NCI-H82 treated with DMSO at 0.1 percent for 48 hours (cell line): ENCODE data around the gene ZYG11B.
"Not testable (repeated sequence)": the region's sequence is repeated elsewhere in the genome, so short reads cannot be mapped to it uniquely, and the experiment has no call there.

Experiments
- DNase-seq: peaks from one replicate; lab custom pipeline; 2025; ENCODE audit not compliant: unreplicated experiment; lab: John Stamatoyannopoulos, UW

ZYG11B gene

DNA sequence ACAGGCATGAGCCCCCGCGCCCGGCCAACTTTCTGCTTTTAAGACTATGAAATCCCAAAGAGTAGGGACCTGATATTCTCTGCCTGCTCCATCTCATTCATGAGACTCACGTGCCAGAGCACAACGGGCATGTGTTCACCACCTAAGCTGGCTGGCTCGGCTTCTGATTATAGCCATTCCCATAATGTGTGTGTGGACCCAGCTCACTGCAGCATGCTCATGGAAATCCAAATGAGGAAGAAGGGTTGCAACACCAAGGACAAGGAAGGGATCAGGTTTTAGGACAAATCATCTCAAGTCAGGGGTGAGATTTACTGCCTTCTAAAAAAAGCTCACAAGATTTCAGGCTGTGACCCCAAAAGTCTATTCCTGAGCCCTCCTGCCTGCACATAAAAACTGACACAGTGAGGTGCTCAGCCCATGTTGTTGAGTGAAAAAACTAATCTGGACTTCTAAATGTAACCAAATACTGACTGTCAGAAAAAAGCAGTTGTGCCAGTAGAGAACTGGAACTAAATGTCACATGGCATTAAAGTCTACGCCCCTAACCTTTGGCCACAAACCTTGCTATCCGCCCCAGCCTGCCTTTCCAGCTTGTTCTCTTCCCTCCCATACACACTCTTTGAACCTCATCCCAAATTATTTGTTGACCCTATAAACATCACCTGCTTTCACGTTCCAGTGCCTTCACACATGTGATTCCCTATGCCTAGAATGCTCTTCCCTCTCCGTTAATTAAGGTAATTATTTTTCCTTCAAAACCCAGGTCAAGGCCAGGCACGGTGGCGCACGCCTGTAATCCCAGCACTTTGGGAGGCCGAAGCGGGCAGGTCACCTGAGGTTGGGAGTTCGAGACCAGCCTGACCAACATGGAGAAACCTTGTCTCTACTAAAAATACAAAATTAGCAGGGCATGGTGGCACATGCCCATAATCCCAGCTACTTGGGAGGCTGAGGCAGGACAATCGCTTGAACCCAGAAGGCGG is 19.0 kb upstream of the ZYG11B start:
- DNase-seq: no peak

DNA sequence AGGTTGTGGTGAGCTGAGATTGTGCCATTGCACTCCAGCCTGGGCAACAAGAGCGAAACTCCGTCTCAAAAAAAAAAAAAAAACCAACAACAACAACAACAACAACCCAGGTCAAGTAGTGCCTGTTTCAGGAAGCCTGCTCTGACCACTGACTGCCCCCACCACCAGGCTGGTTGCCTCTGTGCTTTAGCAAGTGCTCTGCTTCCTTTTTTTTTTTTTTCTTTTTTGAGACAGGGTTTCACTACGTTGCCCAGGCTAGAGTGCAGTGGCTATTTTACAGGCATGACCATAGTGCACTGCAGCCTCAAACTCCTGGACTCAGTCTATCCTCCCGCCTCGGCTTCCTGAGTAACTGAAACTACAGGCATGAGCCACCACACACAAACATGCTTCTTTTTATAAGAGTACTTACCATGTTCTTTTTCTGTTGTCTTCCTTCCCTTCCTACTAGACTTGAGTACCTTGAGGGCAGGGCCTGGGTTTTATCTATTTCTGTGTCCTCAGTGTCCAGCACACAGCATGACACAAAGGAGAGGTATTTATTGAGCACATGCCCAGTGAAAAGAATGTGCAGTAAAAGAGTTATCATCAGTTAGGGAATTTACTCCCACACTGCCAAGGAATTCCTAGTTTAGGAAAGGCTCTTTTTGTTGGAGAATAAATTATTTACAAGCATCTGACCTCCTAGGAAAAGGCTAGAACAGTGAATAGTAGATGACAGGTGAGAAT is 18.2 kb upstream of the ZYG11B start:
- DNase-seq: no peak

DNA sequence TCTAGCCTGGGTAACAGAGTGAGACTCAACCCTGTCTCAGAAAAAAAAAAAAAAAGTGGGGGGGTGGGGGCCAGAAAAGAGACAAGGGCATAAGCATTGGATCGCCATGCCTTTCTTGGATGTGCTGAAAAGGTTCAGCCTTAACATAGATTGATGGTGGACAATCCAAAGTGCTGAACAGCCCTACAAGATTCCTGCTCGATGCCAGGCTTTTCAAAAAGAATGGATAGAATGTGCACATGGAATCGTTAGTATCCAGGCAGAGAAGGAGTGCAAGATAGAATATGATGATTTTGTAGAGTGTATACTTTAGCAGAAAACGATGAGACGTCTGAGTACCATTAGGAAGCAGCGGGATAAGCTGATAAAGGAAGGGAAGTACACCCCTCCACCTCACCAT is 17.2 kb upstream of the ZYG11B start:
- DNase-seq: no peak

DNA sequence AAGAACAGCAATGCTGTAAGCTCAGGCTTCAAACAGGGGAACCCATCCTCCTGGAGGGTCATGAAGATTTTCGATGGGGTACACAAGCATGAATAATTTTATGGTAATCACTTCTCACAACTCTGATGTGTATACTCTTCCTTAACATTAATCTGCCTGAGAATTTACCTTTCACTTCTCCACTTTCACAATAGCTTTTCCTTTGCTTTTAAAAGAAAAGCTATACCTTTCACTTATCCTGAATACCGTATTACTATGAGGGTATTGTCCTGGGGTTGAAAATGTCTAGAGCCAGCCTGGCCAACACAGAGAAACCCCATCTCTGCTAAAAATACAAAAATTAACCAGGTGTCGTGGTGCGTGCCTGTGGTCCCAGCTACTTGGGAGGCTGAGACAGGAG is 12.7 kb upstream of the ZYG11B start:
- DNase-seq: no peak

DNA sequence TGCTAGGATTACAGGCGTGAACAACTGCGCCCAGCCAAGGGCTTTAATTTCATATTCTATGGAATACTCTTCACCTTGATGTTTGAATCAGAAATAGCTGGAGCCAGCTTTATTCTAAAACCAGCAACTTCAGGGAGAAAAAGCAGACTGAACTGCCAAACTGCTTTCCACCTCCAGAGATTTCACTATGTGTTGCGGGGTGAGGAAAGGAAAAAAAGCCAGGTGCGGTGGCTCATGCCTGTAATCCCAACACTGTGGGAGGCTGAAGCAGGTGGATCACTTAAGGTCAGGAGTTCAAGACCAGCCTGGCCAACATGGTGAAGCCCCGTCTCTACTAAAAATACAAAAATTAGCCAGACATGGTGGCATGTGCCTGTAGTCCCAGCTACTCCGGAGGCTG is 11.0 kb upstream of the ZYG11B start:
- not testable (repeated sequence) for DNase-seq

DNA sequence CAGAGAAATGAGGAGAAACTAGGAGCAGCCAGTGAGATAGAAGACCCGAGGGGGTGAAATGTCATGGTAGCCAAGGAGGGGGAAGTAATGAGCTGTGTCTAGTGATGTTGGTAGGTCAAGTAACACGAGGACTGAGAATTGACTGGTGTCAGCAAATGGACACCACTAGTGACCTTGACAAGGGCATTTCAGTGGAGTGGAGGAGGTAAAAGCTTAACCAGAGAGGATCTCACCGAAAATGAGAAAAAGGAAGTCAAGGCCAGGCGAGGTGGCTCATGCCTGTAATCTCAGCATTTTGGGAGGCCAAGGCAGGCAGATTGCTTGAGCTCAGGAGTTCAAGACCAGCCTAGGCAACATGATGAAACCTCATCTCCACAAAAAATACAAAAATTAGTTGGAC is 3.0 kb upstream of the ZYG11B start:
- no peak for DNase-seq

DNA sequence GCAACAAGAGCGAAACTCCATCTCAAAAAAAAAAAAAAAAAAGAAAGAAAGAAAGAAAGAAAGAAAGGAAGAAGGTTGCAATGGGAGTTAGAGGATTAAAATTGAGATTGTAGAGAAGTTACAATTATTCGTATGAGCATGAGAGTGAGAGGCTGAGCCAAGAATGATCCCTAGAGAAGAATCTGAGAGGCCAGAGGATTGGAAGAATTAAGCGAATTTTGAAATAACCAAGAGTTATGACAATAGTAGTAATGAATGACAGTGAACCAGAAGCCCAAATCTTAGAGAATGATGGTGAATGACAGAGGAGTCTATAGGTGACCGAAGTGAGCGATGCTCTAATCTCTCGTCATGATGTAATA is 369 bp upstream of the ZYG11B start:
- no peak for DNase-seq

DNA sequence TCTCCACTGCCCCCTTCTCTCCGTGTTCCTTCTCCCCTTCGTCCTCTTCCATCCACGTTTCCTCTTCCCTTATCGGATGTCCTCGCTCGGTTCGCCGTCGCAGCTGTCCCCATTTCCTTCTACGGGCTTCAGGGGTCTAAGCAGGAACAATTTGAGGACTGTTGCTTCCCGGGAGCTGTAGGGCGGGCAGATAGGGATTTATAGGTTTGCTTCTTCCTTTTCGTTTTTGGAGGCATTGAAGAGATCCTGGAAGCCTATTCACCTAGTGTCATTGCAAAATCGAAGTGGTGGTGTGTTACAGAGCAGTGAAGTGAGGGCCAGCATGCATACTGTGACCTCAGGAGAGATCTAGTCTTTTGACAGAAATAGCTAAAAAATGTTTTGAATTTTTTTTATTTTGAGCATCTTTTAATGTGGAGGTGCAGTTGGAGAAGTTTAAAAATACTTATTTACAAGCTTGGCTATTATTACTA is 897 bp downstream of the ZYG11B start:
- no peak for DNase-seq

DNA sequence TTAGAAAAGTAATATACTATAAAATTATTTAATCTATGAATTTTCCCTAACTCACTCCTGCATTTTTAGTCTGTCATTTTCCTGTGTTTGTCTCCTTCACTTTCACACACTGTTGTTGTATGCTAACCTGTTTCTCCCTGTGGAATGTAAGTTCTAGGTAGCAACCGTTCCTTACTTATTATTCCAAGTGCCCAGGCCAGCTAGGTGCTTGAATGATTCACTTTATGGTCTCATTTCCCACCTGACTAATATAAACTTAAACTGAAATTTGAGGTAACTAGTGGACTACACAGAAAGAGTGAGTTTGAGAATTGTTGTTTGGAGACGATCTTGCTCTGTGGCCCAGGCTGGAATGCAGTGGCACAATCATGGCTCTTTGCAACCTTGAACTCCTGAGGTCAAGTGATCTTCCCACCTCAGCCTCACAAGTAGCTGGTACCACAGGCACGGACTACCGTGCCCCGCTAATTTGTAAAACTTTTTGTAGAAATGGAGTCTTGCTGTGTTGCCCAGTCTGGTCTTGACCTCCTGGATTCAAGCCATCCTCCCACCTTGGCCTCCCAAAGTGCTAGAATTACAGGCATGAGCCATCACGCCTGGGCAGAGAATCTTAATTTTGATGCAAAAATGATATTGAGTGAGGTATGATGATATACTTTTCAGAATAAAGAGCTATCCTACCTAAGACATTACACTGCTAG is 1.9 kb downstream of the ZYG11B start:
- no peak for DNase-seq

DNA sequence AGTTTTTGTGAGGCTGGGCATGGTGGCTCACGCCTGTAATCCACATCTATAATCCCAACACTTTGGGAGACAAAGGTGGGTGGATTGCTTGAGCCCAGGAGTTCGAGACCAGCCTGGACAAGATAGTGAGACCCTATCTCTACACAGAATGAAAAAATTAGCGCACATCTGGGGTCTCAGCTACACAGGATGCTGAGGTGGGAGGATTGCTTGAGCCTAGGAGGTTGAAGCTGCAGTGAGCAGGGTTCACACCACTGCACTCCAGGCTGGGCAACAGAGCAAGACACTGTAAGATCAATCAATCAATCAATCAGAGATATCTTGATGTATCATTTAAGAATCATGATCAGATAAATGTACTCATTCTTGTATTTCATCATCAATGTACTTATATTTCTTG is 7.1 kb downstream of the ZYG11B start:
- DNase-seq: no peak

DNA sequence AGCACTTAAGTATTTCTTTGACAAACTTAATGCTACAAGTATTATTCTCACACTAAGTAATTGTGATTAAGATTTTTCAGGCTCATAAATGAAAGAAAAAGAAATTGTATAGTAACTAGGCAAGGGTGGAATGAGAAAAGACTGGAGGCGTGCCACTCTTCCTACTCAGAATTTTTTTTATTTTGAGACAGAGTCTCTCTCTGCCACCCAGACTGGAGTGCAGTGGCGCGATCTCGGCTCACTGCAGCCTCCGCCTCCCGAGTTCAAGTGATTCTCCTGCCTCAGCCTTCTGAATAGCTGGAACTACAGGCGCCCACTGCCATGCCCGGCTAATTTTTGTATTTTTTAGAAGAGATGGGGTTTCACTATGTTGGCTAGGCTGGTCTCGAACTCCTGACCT is 9.1 kb downstream of the ZYG11B start:
- not testable (repeated sequence) for DNase-seq

DNA sequence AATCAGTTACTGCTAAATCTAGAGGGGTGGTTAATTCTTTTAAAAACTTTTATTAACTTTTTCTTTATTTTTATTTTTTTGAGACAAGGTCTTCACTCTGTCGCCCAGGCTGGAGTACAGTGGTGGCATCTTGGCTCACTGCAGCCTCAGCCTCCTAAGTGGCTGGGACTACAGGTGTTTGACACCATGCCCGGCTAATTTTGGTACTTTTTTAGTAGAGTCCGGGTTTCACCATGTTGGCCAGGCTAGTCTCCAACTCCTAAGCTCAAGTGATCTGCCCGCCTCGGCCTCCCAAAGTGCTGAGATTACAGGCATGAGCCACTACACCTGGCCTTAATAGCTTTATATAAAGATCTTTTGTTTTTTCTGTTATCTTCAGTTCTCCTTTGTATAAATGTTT is 11.9 kb downstream of the ZYG11B start:
- DNase-seq: no peak

DNA sequence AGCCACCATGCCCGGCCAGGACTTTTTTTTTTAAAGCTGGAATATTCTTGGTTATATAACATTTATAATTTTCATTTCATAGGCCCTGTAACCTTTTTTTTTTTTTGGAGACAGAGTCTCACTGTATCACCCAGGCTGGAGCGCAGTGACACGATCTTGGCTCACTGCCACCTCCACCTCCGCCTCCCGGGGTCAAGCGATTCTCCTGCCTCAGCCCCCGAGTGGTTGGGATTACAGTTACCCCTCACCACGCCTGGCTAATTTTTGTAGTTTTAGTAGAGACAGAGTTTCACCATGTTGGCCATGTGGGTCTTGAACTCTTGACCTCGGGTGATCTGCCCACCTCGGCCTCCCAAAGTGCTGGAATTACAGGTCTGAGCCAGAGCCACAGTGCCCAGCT is 12.6 kb downstream of the ZYG11B start:
- no peak for DNase-seq

DNA sequence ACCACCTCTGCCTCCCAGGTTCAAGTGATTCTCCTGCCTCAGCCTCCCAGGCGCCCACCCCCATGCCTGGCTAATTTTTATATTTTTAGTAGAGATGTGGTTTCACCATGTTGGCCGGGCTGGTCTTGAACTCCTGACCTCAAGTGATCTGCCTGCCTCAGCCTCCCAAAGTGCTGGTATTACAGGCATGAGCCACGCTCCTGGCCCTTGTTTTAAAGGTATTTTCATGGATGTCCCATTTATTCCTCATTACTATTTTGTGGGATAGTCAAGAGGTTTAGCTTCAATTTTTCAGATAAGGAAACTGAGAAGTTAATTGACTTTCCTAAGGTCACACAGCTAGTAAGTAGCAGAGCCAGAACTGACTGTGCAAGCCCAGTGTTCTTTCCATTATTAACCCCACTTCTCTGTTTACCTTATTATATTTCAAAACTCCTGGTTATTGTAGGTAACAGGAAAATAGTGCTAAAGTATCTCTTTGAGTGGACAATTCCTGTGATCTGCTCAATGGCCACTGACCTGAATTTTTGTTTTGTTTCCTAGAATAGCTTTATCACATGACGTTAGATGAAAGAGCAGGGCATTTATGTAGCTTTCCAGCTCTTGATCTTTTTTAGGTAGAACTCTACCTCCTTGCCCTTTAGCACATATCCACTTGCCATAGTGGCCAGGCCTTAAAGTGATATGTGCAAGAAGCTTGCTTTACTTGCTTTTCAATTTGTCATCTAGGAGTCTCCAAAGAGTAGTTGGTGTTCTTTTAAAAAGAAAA is 13.6 kb downstream of the ZYG11B start:
- DNase-seq: no peak

DNA sequence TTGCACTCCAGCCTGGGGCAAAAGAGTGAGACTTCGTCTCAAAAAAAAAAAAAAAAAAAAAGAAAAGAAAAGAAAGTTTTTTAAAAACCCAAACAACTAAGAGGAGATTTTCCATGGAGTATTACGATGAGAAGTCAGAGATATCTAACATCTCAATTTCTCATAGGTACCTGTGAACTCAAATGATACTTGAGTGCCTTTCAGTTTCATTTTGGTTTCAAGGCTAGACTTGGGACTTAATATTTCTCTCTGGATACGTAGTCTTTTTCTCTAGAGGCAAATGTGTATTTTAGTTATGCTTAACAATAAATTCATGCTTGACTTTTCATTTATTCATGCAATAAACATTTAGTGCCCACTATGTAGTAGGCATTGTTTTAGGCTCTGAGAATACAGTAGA is 15.0 kb downstream of the ZYG11B start:
- DNase-seq: no peak

DNA sequence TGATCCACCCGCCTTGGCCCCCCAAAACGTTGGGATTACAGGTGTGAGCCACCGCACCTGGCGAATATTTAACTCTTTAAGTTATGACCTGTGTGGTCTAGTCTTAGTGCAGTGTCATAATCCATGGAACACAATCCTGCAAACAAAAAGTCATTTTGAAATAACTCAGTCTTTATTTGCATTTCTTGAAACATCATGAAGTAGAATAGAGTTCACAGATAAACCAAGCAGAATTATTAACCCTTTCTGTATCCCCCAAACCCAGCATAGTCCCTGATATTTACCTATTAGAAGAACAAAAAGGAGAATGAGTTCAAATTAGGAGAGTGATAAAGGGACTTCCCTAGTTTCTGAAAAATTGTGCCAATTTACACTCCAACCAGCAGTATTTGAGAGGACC is 19.9 kb downstream of the ZYG11B start:
- DNase-seq: no peak

DNA sequence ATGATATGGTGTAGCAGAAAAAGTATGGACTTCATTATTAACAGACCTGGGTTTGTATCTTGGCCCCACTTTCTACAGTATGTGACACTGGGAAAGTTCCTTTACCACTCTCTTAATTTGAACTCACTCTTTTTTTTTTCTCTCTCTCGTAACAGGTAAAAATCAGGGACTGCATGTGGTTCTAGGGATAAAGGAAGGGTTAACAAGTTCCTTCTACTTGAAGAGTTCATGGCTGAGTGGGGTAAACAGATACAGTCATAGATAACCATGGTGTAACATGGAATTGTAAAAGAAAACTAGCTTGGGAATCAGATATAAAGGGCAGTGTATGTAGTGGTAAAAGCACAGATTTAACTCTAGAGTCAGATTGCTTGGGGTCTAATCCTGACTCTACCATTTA is 21.2 kb downstream of the ZYG11B start:
- DNase-seq: no peak

DNA sequence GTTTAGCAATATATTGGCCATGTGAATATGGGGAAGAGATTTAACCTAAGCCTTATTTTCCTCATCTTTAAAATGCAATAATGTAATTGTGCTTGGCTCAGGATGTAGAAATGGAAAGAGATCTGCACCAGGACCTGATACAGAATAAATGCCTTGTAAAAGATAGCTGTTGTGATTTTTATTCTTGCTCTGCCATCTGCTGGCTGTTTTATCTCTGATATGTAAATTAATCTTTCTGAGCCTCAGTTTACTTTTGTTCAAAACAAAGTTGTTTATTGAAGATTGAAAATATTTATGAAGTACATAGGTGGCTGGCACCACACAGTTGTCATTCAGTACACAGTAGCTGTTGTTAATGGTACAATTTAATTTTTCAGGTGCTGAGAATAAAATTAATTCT is 21.9 kb downstream of the ZYG11B start:
- no peak for DNase-seq

DNA sequence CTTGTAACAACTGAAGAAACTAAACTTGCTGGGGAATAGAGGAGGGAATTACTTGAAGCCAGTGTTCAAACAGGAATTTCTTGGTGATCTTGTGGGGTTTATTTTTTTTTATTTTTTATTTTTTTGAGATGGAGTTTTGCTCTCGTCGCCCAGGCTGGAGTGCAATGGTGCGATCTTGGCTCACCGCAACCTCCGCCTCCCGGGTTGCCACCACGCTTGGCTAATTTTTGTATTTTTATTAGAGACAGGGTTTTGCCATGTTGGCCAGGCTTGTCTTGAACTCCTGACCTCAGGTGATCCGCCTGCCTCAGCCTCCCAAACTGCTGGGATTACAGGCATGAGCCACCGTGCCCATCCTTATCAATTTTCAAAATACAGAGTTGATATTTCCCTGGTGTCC is 23.2 kb downstream of the ZYG11B start:
- not testable (repeated sequence) for DNase-seq

DNA sequence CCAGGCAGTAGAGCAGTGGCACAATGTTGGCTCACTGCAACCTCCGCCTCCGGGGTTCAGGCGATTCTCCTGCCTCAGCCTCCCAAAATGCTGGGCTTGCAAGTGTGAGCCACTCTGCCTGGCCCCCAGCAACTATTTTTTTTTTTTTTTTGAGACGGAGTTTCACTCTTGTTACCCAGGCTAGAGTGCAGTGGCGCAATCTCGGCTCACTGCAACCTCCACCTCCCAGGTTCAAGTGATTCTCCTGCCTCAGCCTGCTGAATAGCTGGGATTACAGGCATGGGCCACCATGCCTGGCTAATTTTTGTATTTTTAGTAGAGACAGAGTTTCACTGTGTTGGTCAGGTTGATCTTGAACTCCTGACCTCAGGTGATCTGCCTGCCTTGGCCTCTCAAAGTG is 23.9 kb downstream of the ZYG11B start:
- DNase-seq: not testable (repeated sequence)
